ENCODE data around the gene TRAPPC12. TPM values are rescaled to one million over a fixed set of nuclear protein-coding genes. Genes with fewer than 3 reads are reported as not detected.

TRAPPC12 gene
- total RNA-seq, 6 donors from 2014 or later, result 68.1 to 307 (median 91.5) TPM

DNA sequence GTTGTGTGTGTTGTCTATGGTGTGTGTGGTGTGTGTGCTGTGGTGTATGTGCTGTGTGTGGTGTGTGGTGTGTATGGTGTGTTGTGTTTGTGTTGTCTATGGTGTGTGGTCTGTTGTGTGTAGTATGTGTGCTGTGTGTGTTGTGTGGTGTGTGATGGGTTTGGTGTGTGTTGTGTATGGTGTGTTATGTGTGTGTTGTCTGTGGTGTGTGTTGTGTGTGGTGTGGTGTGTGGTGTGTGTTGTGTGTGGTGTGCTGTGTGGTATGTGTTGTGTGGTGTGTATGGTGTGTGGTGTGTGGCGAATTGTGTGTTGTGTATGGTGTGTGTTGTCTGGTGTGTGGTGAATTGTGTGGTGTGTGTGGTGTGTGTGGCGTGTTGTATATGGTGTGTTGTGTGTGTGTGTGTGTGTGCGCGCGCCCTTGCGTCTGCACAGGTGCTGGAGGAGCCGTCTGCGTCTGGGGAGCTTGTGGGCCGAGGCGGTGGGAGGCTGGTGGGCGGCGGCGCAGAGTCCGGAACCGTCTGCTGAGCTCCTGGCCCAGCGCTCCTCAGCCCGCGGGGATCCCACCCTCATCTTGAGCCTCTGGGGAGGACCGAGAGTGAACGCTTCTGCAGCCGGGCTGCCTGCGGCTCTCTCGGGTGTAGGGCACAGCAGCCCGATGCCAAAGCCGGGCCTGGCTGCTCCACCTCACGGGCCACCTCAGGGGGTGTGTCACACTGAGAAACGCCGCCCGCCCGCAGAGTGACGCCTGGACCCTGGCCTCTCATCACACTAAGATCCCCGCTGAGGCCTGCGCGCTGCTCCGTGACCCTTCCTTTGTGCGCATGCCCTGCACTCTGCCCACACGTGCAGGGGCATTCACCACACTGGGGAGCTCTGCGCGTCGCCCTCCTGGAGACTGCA lies 148.6 kb downstream of the TRAPPC12 start:
- H3K36me3 ChIP-seq, result peaks cover 0 to 11% (median 0%) of the 10 kb centered on the region in 4 donors
- no peaks in the 10 kb centered on the region for H3K9me3 ChIP-seq
- no peak overlapping the region for H3K27ac ChIP-seq
- WGBS, 2 donors, result 93% methylated on average over 34 to 40 of the region's 40 CpGs
- H3K4me3 ChIP-seq, result no peak overlapping the region
- TF ChIP-seq EP300 (IDR thresholded peaks at IDR 0.05) (no peak), POLR2AphosphoS5 (IDR thresholded peaks at IDR 0.05) (no peak), POLR2A (IDR thresholded peaks at IDR 0.05) (no peak)
- TF ChIP-seq, protein P1, sequence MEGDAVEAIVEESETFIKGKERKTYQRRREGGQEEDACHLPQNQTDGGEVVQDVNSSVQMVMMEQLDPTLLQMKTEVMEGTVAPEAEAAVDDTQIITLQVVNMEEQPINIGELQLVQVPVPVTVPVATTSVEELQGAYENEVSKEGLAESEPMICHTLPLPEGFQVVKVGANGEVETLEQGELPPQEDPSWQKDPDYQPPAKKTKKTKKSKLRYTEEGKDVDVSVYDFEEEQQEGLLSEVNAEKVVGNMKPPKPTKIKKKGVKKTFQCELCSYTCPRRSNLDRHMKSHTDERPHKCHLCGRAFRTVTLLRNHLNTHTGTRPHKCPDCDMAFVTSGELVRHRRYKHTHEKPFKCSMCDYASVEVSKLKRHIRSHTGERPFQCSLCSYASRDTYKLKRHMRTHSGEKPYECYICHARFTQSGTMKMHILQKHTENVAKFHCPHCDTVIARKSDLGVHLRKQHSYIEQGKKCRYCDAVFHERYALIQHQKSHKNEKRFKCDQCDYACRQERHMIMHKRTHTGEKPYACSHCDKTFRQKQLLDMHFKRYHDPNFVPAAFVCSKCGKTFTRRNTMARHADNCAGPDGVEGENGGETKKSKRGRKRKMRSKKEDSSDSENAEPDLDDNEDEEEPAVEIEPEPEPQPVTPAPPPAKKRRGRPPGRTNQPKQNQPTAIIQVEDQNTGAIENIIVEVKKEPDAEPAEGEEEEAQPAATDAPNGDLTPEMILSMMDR (IDR thresholded peaks at IDR 0.05), result no peak
- ATAC-seq (ENCODE audit: low FRiP score in 2 of 2), result peak; percentile 11 to 19
- no peaks in the 10 kb centered on the region for H3K27me3 ChIP-seq
- H3K4me1 ChIP-seq, result peaks cover 14 to 22% (median 20%) of the 10 kb centered on the region in 4 donors
- DNase-seq, result peak in 1 of 2 donors; percentile 79

Other genes with a start within 250 kb of the TRAPPC12 start
- gene EIPR1, start 1.9 kb upstream of the TRAPPC12 start, total RNA-seq, result 10 to 100 TPM; 17.6 to 39.8 (median 23.6) TPM
- gene ADI1, start 139.8 kb downstream of the TRAPPC12 start, total RNA-seq, result 10 to 100 TPM; 40.9 to 87.3 (median 77.3) TPM
- 10 to 100 TPM; 17.1 to 19.5 (median 18.0) TPM for gene RNASEH1, start 178.6 kb downstream of the TRAPPC12 start, total RNA-seq
- 1,000 to 10,000 TPM in 2 of 6 donors, 100 to 1,000 TPM in 4; 689 to 1,790 (median 847) TPM for gene RPS7, start 195.6 kb downstream of the TRAPPC12 start, total RNA-seq
- 1 to 10 TPM in 3 of 6 donors, under 1 TPM in 2, not detected in 1; 0.79 to 2.3 (median 1.3) TPM for gene COLEC11, start 215.4 kb downstream of the TRAPPC12 start, total RNA-seq